COLO668 (cell line): ENCODE measurements around the gene CLCN7.

Experiments used
- DNase-seq: peaks from one replicate; lab custom pipeline; 2025; ENCODE audit not compliant: unreplicated experiment; lab: John Stamatoyannopoulos, UW

Gene CLCN7

GRCh38 chr16:1502092-1503004 is 27.5 kb upstream of the CLCN7 start:
- no peak for DNase-seq

- DNase-seq = no peak
Observed at GRCh38 chr16:1501630-1502029, 26.8 kb upstream of the CLCN7 start.

GRCh38 chr16:1500465-1501150 is 25.8 kb upstream of the CLCN7 start:
- DNase-seq = no peak

- DNase-seq = no peak
Observed at GRCh38 chr16:1499756-1500464, 25.1 kb upstream of the CLCN7 start.

GRCh38 chr16:1498899-1499676 is 24.3 kb upstream of the CLCN7 start:
- DNase-seq = no peak

GRCh38 chr16:1497014-1497598 is 22.3 kb upstream of the CLCN7 start:
- DNase-seq = no peak

GRCh38 chr16:1496464-1496863 is 21.6 kb upstream of the CLCN7 start:
- DNase-seq = no peak

- DNase-seq = no peak
Observed at GRCh38 chr16:1495889-1496262, 21.0 kb upstream of the CLCN7 start.

- DNase-seq = no peak
Observed at GRCh38 chr16:1495211-1495888, 20.5 kb upstream of the CLCN7 start.

GRCh38 chr16:1494711-1495110 is 19.9 kb upstream of the CLCN7 start:
- no peak for DNase-seq

- peak; percentile 30 for DNase-seq
Observed at GRCh38 chr16:1494129-1494640, 19.4 kb upstream of the CLCN7 start.

- peak; percentile 39 for DNase-seq
Observed at GRCh38 chr16:1493746-1494094, 18.9 kb upstream of the CLCN7 start.

GRCh38 chr16:1492923-1493745 is 18.3 kb upstream of the CLCN7 start, which contains the start of gene TELO2:
TSS of gene TELO2 (plus strand) at chr16:1493360. CDS start at chr16:1494282, 922 bp downstream.
- peak; percentile 88 for DNase-seq

GRCh38 chr16:1492082-1492922 is 17.5 kb upstream of the CLCN7 start:
- DNase-seq = no peak

GRCh38 chr16:1491327-1491726 is 16.5 kb upstream of the CLCN7 start:
- peak; percentile 48 for DNase-seq

- no peak for DNase-seq
Observed at GRCh38 chr16:1489077-1489476, 14.2 kb upstream of the CLCN7 start.

- DNase-seq = no peak
Observed at GRCh38 chr16:1488619-1489018, 13.8 kb upstream of the CLCN7 start, which contains the start of gene PTX4. TSS of gene PTX4 (minus strand) at chr16:1488944. CDS start at chr16:1488909, 35 bp downstream.

GRCh38 chr16:1488054-1488601 is 13.3 kb upstream of the CLCN7 start:
- no peak for DNase-seq
